ENCODE data around the gene TMA7B.

TMA7B gene

GRCh38 chr22:39959640-39960447, at the start of gene TMA7B:
Gene TMA7B (plus strand): TSS chr22:39960397. CDS start chr22:39964375, 3,978 bp downstream.
- no peak for DNase-seq (ENCODE audit: low read depth in 3 of 3, low spot score in 1 of 3)

- DNase-seq (ENCODE audit: low read depth in 3 of 3, low spot score in 1 of 3): no peak
These were observed 49.2 kb upstream of the TMA7B start for GRCh38 chr22:39910876-39911613.

GRCh38 chr22:39913321-39913720, 46.9 kb upstream of the TMA7B start:
- no peak for DNase-seq (ENCODE audit: low read depth in 3 of 3, low spot score in 1 of 3)

GRCh38 chr22:39913886-39914285, 46.3 kb upstream of the TMA7B start:
- no peak for DNase-seq (ENCODE audit: low read depth in 3 of 3, low spot score in 1 of 3)

GRCh38 chr22:39914584-39914983, 45.6 kb upstream of the TMA7B start:
- DNase-seq (ENCODE audit: low read depth in 3 of 3, low spot score in 1 of 3): no peak

- no peak for DNase-seq (ENCODE audit: low read depth in 3 of 3, low spot score in 1 of 3)
These were observed 44.9 kb upstream of the TMA7B start for GRCh38 chr22:39915295-39915726.

GRCh38 chr22:39916496-39916895, 43.7 kb upstream of the TMA7B start:
- DNase-seq (ENCODE audit: low read depth in 3 of 3, low spot score in 1 of 3): no peak

- no peak for DNase-seq (ENCODE audit: low read depth in 3 of 3, low spot score in 1 of 3)
These were observed 43.0 kb upstream of the TMA7B start for GRCh38 chr22:39917197-39917643.

GRCh38 chr22:39917776-39918495, 42.3 kb upstream of the TMA7B start:
- no peak for DNase-seq (ENCODE audit: low read depth in 3 of 3, low spot score in 1 of 3)

GRCh38 chr22:39920134-39920743, 40.0 kb upstream of the TMA7B start:
- DNase-seq (ENCODE audit: low read depth in 3 of 3, low spot score in 1 of 3): peak in 1 of 3 donors; percentile 50

GRCh38 chr22:39923696-39924095, 36.5 kb upstream of the TMA7B start:
- DNase-seq (ENCODE audit: low read depth in 3 of 3, low spot score in 1 of 3): no peak

GRCh38 chr22:39924286-39924685, 35.9 kb upstream of the TMA7B start:
- no peak for DNase-seq (ENCODE audit: low read depth in 3 of 3, low spot score in 1 of 3)

- no peak for DNase-seq (ENCODE audit: low read depth in 3 of 3, low spot score in 1 of 3)
These were observed 34.9 kb upstream of the TMA7B start for GRCh38 chr22:39925273-39925672.

GRCh38 chr22:39925909-39926679, 34.1 kb upstream of the TMA7B start:
- no peak for DNase-seq (ENCODE audit: low read depth in 3 of 3, low spot score in 1 of 3)

GRCh38 chr22:39926753-39927152, 33.4 kb upstream of the TMA7B start:
- no peak for DNase-seq (ENCODE audit: low read depth in 3 of 3, low spot score in 1 of 3)

- DNase-seq (ENCODE audit: low read depth in 3 of 3, low spot score in 1 of 3): no peak
These were observed 32.7 kb upstream of the TMA7B start for GRCh38 chr22:39927544-39927943.

- DNase-seq (ENCODE audit: low read depth in 3 of 3, low spot score in 1 of 3): no peak
These were observed 31.4 kb upstream of the TMA7B start for GRCh38 chr22:39928536-39929520.

GRCh38 chr22:39931251-39931650, 28.9 kb upstream of the TMA7B start:
- DNase-seq (ENCODE audit: low read depth in 3 of 3, low spot score in 1 of 3): no peak

- DNase-seq (ENCODE audit: low read depth in 3 of 3, low spot score in 1 of 3): no peak
These were observed 28.0 kb upstream of the TMA7B start for GRCh38 chr22:39932166-39932565.
